ENCODE data around the gene FAM3A. TPM values are rescaled to one million over a fixed set of nuclear protein-coding genes. Genes with fewer than 3 reads are reported as not detected.

The FAM3A gene
- total and polyA plus RNA-seq, 2 of the 8 experiments (the other 6 are each of a cell fraction or from before 2014, with no cell fraction given), result 16.2 to 18.6 TPM

DNA sequence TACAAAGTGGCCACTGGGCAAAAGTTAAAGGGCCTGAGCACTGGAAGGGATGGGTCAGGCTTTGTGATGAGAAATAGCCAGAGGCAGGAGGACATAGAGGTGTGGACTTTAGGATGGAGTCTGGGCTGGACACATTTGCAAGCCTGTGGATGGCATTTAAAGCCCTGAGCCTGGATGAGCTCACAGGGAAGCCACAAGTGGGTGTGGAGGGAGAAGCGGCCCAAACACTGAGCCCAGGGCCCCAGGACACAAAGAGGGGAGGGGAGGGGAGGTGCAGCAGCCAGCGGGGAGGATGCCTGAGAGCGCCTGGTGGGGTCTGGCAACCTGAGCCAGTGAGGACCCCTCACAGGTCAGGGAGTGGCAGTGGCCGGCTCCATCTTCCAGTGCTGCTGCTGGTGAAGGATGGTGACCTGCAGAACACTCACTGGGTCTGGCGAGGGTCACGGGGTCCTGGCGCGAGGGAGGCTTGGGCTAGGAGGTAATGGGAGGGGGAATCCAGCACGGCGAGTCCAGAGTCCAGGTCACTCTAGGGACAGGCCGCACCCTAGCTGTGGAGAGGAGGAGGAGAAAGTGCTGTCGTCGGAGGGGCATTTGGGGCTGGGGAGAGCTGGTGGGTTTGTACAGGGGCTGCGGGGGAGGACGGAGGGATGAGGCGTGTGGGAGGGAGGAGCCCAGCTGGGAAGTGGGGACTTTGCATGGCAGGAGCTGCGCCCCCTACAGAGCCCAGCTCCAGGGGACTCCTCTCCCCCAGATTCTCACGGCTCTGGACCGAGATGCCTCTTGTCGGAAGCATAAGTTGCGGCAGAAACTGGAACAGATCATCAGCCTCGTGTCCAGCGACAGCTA, 44.0 kb downstream of the FAM3A start:
- ChIA-PET POLR2A (ENCODE audit: partially characterized antibody) (interaction anchor here (0.6 to 1.0 kb wide), 2 partner anchors 13 to 72 kb away, joined by 3 to 5 read pairs; no protein-coding TSS in a partner anchor), CTCF (ENCODE audit: partially characterized antibody) (interaction anchor here (0.7 to 3.1 kb wide), 4 partner anchors 13 to 60 kb away, joined by 3 to 11 read pairs (median 5); partner anchors contain the start of gene PLXNA3)
- no peaks in the 10 kb centered on the region for H4K20me1 ChIP-seq (replicated peaks in 1 of 2; ENCODE audit: control insufficient read depth in 1 of 2, insufficient read depth in 2 of 2, low read length in 2 of 2)
- H2BK5ac ChIP-seq (ENCODE audit: low read depth, low read length), result no peak overlapping the region
- no peaks in the 10 kb centered on the region for H3K79me1 ChIP-seq (ENCODE audit: low read depth, low read length)
- no peak overlapping the region for H3K9ac ChIP-seq (replicated peaks in 1 of 4; ENCODE audit: extremely low read depth in 1 of 4, low read depth in 3 of 4, low read length in 3 of 4)
- H3K14ac ChIP-seq (ENCODE audit: insufficient read length), result no peak overlapping the region
- H2BK15ac ChIP-seq (ENCODE audit: low read length), result no peak overlapping the region
- no peak overlapping the region for H3K18ac ChIP-seq (ENCODE audit: extremely low read depth, low read length)
- no peak overlapping the region for H4K5ac ChIP-seq (ENCODE audit: insufficient read length, low read depth, low read length)
- no peak overlapping the region for H2BK20ac ChIP-seq (ENCODE audit: low read length)
- no peaks in the 10 kb centered on the region for H3K79me2 ChIP-seq (ENCODE audit: control insufficient read depth in 1 of 2, insufficient read depth in 2 of 2, low read length in 2 of 2)
- no peak overlapping the region for H3K4ac ChIP-seq (replicated peaks; ENCODE audit: insufficient read length, low read depth, low read length)
- H3K4me3 ChIP-seq (ENCODE audit: extremely low read depth in 1 of 4, insufficient read depth in 2 of 4, low read depth in 3 of 4, low read length in 4 of 4), result no peak overlapping the region
- no peak overlapping the region for H3K4me2 ChIP-seq (ENCODE audit: insufficient read depth in 1 of 2, low read depth in 2 of 2, low read length in 2 of 2)
- H2BK12ac ChIP-seq (ENCODE audit: low read depth, low read length), result no peak overlapping the region
- FAIRE-seq (no peak), DNase-seq (ENCODE audit: low read depth in 1 of 2, low spot score in 2 of 2) (no peak)
- no peaks in the 10 kb centered on the region for H3K23me2 ChIP-seq (ENCODE audit: low read depth, low read length)
- no peaks in the 10 kb centered on the region for H3K4me1 ChIP-seq (replicated peaks in 1 of 4; ENCODE audit: control insufficient read depth in 3 of 4, insufficient read depth in 4 of 4, low read length in 3 of 4)
- TF ChIP-seq, protein P1, sequence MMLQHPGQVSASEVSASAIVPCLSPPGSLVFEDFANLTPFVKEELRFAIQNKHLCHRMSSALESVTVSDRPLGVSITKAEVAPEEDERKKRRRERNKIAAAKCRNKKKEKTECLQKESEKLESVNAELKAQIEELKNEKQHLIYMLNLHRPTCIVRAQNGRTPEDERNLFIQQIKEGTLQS (IDR thresholded peaks at IDR 0.05; ENCODE audit: insufficient read depth, low read depth, low read length), result no peak
- TF ChIP-seq HDAC2 (IDR thresholded peaks at IDR 0.05; ENCODE audit: borderline replicate concordance in 1 of 2, low read depth in 2 of 2, low read length in 2 of 2) (no peak), GTF2F1 (IDR thresholded peaks at IDR 0.05; ENCODE audit: borderline replicate concordance, low read depth, low read length) (no peak), ZNF274 (IDR thresholded peaks at IDR 0.05; ENCODE audit: borderline replicate concordance, extremely low read depth, low read length) (no peak), NANOG (IDR thresholded peaks at IDR 0.05; ENCODE audit: insufficient read depth, low read depth, low read length, poor library complexity, severe bottlenecking) (no peak)
- no peak overlapping the region for H4K8ac ChIP-seq (ENCODE audit: extremely low read depth, insufficient read depth, low read length)
- H3K9me3 ChIP-seq (ENCODE audit: insufficient read depth in 2 of 2, low read depth in 1 of 2, low read length in 1 of 2), result no peaks in the 10 kb centered on the region
- no peak overlapping the region for H2AK5ac ChIP-seq (ENCODE audit: low read depth, low read length)
- H3K36me3 ChIP-seq (ENCODE audit: control insufficient read depth in 2 of 4, insufficient read depth in 4 of 4, low read length in 3 of 4), result peaks cover 0 to 19% (median 5%) of the 10 kb centered on the region in 4 experiments; a peak in 5 of 8 replicates
- H2AFZ ChIP-seq (ENCODE audit: low read length), result no peak overlapping the region
- H3K56ac ChIP-seq (replicated peaks; ENCODE audit: insufficient read length, low read depth, low read length), result no peak overlapping the region
- WGBS, 2 experiments (ENCODE audit: extremely low coverage in 1 of 2, insufficient coverage in 1 of 2, insufficient read length in 1 of 2, insufficient replicate concordance in 2 of 2, low coverage in 1 of 2, low lambda C conversion rate in 2 of 2, missing lambda C conversion rate in 1 of 2), result 78% methylated on average over 9 of the region's 23 CpGs; no CpG with 5 or more reads in 1 of the 2 experiments
- no peak overlapping the region for H3K23ac ChIP-seq (ENCODE audit: insufficient read length)
- no peak overlapping the region for H4K91ac ChIP-seq (replicated peaks; ENCODE audit: insufficient read length, low read length)
- no peaks in the 10 kb centered on the region for H3K27me3 ChIP-seq (replicated peaks in 1 of 4; ENCODE audit: control insufficient read depth in 3 of 4, extremely low read depth in 1 of 4, insufficient read depth in 3 of 4, low read length in 3 of 4)
- no peak overlapping the region for H3K27ac ChIP-seq (ENCODE audit: low read depth, low read length)
- no peak overlapping the region for H2BK120ac ChIP-seq (replicated peaks; ENCODE audit: low read depth, low read length)

All from H1 (cell line).